ACC112 (cell line): ENCODE data around the gene DMGDH.

Experiments
- H2AFZ ChIP-seq: fragments of 200-600 bp; sonication (generic); one replicate; pipeline ENCODE4 v1.6.0; 2017; ENCODE audit warnings: antibody characterized with exemption, low read length; ENCODE audit not compliant: unreplicated experiment
- H3K27ac ChIP-seq: fragments of 200-600 bp; sonication (generic); 2 replicates; pipeline ENCODE4 v1.5.1; 2014; ENCODE audit warnings: low read depth, mild to moderate bottlenecking, antibody characterized with exemption, low read length, moderate library complexity
- H3K27me3 ChIP-seq: fragments of 200-600 bp; sonication (generic); 2 replicates; pipeline ENCODE4 v1.6.1; 2014; ENCODE audit warnings: mild to moderate bottlenecking, antibody characterized with exemption, low read length, moderate library complexity, mixed read lengths; ENCODE audit not compliant: insufficient read depth
- H3K36me3 ChIP-seq: fragments of 200-600 bp; sonication (generic); 2 replicates; pipeline ENCODE4 v1.6.1; 2016; ENCODE audit warnings: mild to moderate bottlenecking, antibody characterized with exemption, low read length, moderate library complexity, mixed read lengths; ENCODE audit not compliant: insufficient read depth
- H3K4me1 ChIP-seq: fragments of 200-600 bp; sonication (generic); one replicate; pipeline ENCODE4 v1.6.1; 2016; ENCODE audit warnings: low read length, mixed read lengths; ENCODE audit not compliant: insufficient read depth, unreplicated experiment, control insufficient read depth
- H3K4me3 ChIP-seq: fragments of 200-600 bp; sonication (generic); 2 replicates; pipeline ENCODE4 v1.5.1; 2014; ENCODE audit warnings: mild to moderate bottlenecking, low read depth, low read length
- H3K79me2 ChIP-seq: fragments of 200-600 bp; sonication (generic); one replicate; pipeline ENCODE4 v1.6.0; 2016; ENCODE audit warnings: low read length; ENCODE audit not compliant: control insufficient read depth, unreplicated experiment, insufficient read depth

Gene DMGDH

DNA sequence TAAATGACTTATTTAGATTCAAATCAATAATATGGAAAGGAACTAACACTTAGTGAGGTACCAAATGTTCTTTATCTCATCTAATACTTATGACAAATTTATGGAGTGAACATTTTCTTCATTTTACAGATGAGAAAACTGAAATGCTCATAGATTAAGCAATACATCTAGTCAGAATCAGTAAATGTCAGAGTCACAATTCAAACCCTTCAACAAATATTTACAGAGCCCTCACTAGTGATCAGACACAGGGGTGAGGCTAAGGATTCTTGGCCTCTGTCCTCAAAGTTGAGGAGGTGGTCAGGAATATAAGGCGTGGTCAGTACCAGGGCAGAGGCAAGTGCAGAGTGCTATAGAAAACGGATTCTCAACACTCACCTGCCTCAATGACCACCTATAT, 54.8 kb downstream of the DMGDH start:
- no peak overlapping the region for H3K27ac ChIP-seq
- no peaks in the 10 kb centered on the region for H3K79me2 ChIP-seq
- H3K4me3 ChIP-seq: no peak overlapping the region
- H3K4me1 ChIP-seq: peaks cover 6% of the 10 kb centered on the region
- no peaks in the 10 kb centered on the region for H3K27me3 ChIP-seq
- H2AFZ ChIP-seq: no peak overlapping the region
- no peaks in the 10 kb centered on the region for H3K36me3 ChIP-seq

DNA sequence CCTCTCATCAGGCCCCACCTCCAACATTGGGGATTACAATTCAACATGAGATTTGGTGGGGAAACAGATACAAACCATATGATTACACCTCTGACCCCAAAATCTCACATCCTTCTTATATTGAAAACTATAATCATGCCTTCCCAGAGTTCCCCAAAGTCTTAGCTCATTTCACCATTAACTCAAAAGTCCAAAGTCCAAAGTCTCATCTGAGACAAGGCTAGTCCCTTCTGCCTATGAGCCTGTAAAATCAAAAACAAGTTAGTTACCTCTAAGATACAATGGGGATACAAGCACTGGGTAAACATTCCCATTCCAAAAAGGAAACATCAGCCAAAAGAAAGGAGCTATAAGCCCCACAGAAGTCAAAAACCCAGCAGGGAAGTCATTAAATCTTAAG, 57.6 kb downstream of the DMGDH start:
- Histone ChIP-seq H3K27me3 (no peaks in the 10 kb centered on the region), H3K36me3 (no peaks in the 10 kb centered on the region), H3K79me2 (no peaks in the 10 kb centered on the region), H3K4me3 (no peak overlapping the region), H3K4me1 (peaks cover 6% of the 10 kb centered on the region), H3K27ac (no peak overlapping the region), H2AFZ (no peak overlapping the region)

DNA sequence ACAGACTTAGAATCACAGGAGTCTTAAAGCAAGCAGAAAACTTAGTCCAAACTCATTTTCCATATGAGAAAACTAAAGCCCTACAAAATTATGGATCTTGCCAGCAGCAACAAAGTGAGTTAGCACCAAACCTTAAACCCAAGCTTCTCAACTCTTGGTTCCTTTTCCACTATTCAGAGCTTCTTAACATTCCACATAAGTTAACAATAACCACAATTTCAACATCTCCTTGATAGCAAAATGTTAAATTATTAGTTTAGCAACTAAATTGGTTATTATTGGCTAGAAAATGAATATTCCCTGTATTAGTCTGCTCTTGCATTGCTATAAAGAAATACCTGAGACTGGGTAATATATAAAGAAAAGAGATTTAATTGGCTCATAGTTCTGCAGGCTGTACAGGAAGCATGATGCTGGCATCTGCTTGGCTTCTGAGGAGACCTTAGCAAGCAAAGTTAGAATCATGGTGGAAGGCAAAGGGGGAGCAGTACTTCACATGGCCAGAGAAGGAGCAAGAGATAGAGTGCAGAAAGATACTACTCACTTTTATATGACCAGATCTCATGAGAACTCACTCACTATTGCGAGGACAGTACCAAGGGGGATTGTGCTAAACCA, 58.1 kb downstream of the DMGDH start:
- H3K79me2 ChIP-seq: no peaks in the 10 kb centered on the region
- H2AFZ ChIP-seq: no peak overlapping the region
- H3K4me1 ChIP-seq: peaks cover 6% of the 10 kb centered on the region
- H3K4me3 ChIP-seq: no peak overlapping the region
- no peaks in the 10 kb centered on the region for H3K36me3 ChIP-seq
- H3K27ac ChIP-seq: no peak overlapping the region
- H3K27me3 ChIP-seq: no peaks in the 10 kb centered on the region

DNA sequence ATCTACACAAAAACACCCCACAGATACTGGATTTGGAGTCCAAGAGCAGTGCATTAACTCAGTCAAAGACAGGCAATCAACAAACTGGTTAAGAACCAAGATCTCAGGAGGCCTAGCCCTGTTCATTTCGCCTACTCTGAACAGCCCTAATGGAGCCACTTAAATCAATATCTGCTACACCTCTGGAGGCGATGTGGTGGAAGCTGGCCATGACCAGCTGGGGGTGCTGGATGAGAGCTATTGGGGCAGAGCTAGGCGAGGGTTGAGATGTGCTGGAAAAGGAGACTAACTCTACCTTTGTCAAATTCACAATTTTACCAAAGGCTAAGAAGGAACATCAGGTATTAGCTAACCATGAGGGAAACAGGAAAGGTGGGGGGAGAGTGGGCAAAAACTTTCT, 61.1 kb downstream of the DMGDH start:
- H3K27me3 ChIP-seq: no peaks in the 10 kb centered on the region
- no peak overlapping the region for H3K27ac ChIP-seq
- H2AFZ ChIP-seq: no peak overlapping the region
- H3K4me1 ChIP-seq: peaks cover 6% of the 10 kb centered on the region
- no peaks in the 10 kb centered on the region for H3K36me3 ChIP-seq
- no peak overlapping the region for H3K4me3 ChIP-seq
- no peaks in the 10 kb centered on the region for H3K79me2 ChIP-seq

DNA sequence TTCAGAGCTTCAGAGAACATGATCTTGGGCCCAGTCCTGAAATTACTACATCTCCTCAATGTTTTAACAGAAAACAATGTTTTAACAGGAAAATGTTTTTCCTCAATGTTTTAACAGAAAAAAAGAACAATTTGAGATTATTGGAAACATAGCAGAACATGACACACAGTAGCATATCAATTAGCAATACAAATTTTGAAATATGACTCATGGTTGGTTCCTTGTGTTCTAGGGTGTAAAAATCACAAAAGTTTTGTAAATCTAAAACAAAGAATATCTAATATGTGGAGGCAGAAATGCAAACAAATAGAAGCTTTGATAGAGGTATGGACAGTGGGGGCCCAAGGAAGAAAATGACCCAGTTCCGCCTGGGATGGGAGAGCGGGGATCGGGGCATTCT, 61.6 kb downstream of the DMGDH start:
- no peaks in the 10 kb centered on the region for H3K36me3 ChIP-seq
- no peak overlapping the region for H3K27ac ChIP-seq
- no peak overlapping the region for H3K4me3 ChIP-seq
- H3K27me3 ChIP-seq: no peaks in the 10 kb centered on the region
- H3K4me1 ChIP-seq: peaks cover 7% of the 10 kb centered on the region
- H2AFZ ChIP-seq: no peak overlapping the region
- no peaks in the 10 kb centered on the region for H3K79me2 ChIP-seq

DNA sequence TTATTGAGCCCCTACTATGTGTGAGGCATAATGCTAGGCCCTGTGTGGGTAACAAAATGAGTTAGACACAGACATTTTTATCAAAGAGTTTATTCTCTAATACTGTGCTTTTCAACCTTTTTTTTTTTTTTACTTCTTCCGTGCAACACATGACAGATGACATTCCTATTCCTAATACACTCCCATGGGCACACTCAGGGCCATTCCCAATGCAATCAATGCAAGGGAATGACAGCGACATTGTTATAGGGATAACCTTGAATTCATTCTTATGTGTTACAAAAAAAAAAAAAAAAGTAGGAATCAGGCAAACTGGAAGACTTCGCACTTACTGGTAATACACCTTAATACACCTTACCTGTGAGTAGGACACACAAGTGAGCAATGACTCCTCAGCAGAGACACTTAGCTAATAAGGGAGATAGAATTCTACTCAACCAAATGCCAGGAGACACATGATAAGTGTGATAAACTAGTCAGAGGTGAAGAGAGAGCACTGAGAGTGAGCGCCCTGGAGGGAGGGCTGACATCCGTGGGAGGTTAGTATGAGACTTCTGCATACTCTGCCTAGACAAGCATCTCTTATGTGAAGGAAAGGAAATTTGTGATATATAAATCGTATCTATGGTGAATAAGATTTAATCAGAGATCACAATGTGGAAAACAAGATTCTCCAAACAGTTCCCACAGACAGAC, 63.4 kb downstream of the DMGDH start:
- no peaks in the 10 kb centered on the region for H3K79me2 ChIP-seq
- H3K4me3 ChIP-seq: no peak overlapping the region
- no peak overlapping the region for H3K27ac ChIP-seq
- no peaks in the 10 kb centered on the region for H3K36me3 ChIP-seq
- H3K27me3 ChIP-seq: no peaks in the 10 kb centered on the region
- peaks cover 20% of the 10 kb centered on the region for H3K4me1 ChIP-seq
- H2AFZ ChIP-seq: no peak overlapping the region

DNA sequence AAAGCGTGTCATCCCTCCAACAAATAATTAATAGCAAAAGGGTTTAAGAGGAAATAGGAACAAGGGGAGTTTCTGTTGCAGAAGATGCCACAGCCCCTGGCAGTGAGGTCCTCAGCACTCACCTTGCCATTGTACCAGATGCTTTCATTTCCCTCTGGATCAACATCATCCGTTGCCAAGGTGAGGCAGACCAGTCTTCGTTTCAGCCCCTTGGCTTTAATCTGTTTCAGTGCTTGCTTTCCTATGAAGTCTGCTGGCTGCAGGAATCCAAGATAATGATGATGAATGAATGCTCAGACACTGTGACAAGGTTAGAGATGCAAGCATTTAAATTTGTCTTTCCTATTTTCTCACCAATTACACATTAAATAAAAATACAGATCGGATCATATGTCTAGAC, 64.3 kb downstream of the DMGDH start:
- Histone ChIP-seq H2AFZ (no peak overlapping the region), H3K27ac (no peak overlapping the region), H3K36me3 (no peaks in the 10 kb centered on the region), H3K79me2 (no peaks in the 10 kb centered on the region), H3K27me3 (no peaks in the 10 kb centered on the region), H3K4me1 (peaks cover 14% of the 10 kb centered on the region), H3K4me3 (no peak overlapping the region)

DNA sequence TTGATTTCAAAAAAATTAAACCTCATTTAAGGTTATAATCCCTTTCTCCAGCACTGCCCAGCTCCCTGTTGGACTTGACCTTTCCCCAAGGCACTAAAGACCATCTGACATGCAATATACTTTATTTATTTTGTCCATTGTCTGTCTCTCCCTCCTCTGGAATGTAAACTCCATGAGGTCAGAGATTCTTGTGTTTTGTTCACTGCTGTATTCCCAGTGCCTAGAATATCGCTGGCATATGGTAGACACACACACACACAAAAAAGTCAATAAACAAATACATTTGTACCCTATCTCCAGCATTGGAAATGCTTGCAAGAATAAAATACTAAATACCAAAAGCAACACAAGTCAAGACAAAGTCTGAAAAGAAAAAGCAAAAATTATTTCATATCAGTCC, 67.1 kb downstream of the DMGDH start:
- Histone ChIP-seq H3K27ac (peak overlapping the region; percentile 67), H3K4me3 (no peak overlapping the region), H3K27me3 (no peaks in the 10 kb centered on the region), H2AFZ (peak overlapping the region; percentile 3), H3K4me1 (peaks cover 18% of the 10 kb centered on the region), H3K36me3 (no peaks in the 10 kb centered on the region), H3K79me2 (no peaks in the 10 kb centered on the region)

DNA sequence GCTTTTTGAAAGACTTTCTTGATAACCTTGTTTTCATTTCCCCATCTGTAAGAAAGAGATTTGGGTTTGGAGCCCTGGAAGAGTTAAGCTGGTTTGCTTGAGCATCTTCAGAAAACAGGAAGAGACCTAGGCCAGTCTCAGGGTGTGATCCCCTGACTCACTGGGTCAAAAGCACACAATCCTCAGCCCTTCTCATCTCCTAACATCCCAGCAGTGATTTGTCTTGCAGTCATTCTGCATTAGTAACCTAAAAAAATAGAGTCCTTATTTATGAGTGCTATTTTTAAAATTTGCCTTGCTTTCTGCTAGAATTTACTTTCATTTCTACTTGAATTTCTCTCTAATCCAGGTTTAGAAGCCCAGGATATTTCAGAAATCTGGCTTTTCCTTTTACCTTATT, 68.0 kb downstream of the DMGDH start:
- H3K4me3 ChIP-seq: 0 out of 2 replicates have a peak overlapping the region, but pooled peaks have one; percentile 4
- H3K36me3 ChIP-seq: no peaks in the 10 kb centered on the region
- H3K27me3 ChIP-seq: no peaks in the 10 kb centered on the region
- peak overlapping the region; percentile 3 for H2AFZ ChIP-seq
- H3K27ac ChIP-seq: peak overlapping the region; percentile 67
- peaks cover 18% of the 10 kb centered on the region for H3K4me1 ChIP-seq
- H3K79me2 ChIP-seq: no peaks in the 10 kb centered on the region

DNA sequence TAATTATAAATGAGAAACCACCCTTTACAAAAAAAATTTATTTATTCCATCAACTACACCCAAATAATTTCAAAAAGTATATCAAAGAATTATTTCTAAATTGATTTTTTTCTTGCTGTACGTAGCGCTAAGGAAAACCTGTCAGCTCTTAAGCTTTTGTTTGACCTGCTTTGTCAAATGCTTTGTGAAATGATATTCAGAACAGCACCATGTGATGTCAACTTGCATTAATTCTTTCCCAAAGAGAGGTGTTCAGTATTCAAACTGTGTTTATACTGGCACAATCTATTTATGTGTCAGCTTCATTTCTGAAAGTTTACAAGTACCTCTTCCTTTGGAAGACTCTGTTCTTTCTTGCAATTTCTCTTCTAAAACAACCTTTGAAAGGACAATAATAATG, 72.4 kb downstream of the DMGDH start:
- Histone ChIP-seq H3K27me3 (no peaks in the 10 kb centered on the region), H2AFZ (no peak overlapping the region), H3K27ac (no peak overlapping the region), H3K79me2 (no peaks in the 10 kb centered on the region), H3K4me1 (peaks cover 9% of the 10 kb centered on the region), H3K4me3 (no peak overlapping the region), H3K36me3 (no peaks in the 10 kb centered on the region)

DNA sequence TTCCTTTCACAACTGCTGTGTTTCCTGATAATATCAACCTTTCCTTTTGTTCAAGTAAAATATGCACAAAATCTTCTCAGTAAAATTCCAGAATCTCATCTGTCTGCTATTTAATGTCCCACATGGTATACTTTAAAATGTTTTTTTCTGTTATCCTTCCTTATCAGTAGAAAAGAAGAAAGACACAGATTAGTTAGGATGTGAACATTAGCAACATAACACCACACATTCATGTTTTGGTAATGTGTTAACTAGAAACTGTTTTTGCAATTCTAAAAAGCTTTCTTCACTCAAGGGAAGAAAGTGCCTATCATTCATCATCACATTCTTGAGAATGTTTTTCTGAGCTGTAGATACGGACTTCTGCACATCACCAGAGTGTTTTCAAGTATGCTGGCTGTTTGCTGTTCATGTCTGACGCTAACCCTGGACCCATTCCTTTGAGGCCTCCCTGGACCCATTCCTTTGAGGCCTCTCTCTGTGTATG, 73.9 kb downstream of the DMGDH start:
- H3K79me2 ChIP-seq: no peaks in the 10 kb centered on the region
- H3K4me3 ChIP-seq: no peak overlapping the region
- no peak overlapping the region for H2AFZ ChIP-seq
- peaks cover 4% of the 10 kb centered on the region for H3K4me1 ChIP-seq
- no peaks in the 10 kb centered on the region for H3K36me3 ChIP-seq
- no peaks in the 10 kb centered on the region for H3K27me3 ChIP-seq
- no peak overlapping the region for H3K27ac ChIP-seq
